Measurements from ENCODE around the gene CX3CL1.
"Not testable (repeated sequence)": the region's sequence is repeated elsewhere in the genome, so short reads cannot be mapped to it uniquely, and the experiment has no call there.

The CX3CL1 gene

DNA sequence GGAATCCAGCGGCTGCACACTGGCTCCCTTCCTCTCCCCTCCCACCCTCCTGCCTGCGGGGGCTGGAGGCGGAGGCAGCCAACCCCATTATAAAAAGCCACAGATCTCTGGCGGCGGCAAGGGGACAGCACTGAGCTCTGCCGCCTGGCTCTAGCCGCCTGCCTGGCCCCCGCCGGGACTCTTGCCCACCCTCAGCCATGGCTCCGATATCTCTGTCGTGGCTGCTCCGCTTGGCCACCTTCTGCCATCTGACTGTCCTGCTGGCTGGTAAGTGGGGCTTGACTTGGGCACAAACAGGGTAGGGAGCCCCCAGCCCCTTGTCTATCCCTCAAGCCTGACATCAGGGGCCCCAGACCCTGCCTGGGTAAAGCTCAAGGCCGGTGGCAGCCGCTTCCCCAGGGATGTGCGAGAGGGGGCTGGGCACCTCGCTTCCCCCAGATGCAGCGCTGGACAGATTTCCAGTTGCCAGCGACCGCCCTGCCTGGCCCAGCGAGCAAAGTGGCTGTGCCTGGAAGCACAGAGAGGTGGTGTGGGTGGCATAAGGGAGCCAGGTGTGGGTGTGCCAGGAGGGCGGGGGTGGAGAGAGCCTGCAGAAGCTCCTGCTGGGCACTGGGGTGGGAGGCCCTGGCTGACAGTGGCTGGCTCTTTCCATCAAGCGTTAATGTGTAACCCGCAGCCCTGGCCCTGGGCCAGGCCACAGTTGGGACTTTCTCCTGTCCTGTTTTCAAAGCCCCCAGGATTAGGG, at the start of gene CX3CL1:
Gene CX3CL1 (plus strand): TSS at position 119 of the 745 bp plus-strand sequence. CDS start 79 bp downstream, at position 198.
- peak; percentile 61 for DNase-seq (ENCODE audit: low spot score)

GRCh38 chr16:57324749-57325148, 47.5 kb upstream of the CX3CL1 start:
- no peak for DNase-seq (ENCODE audit: low spot score)

DNA sequence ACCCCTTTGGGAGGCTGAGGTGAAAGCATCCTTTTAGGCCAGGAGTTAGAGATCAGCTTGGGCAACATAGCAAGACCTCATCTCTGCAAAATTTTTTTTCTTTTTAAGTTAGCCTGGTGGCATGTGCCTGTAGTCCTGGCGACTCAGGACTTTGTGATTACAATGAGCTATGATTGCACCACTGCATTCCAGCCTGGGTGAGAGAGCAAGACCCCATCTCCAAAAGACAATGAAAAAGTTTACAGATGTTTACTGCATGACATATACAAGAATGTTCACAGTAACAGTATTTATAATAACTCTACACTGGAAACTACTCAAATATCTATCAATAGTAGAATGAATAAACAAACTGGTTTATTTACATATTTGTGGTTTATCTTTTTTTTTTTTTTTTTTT, 46.8 kb upstream of the CX3CL1 start:
- no peak for DNase-seq (ENCODE audit: low spot score)

- no peak for DNase-seq (ENCODE audit: low spot score)
Measured at GRCh38 chr16:57329718-57330327, 42.5 kb upstream of the CX3CL1 start.

DNA sequence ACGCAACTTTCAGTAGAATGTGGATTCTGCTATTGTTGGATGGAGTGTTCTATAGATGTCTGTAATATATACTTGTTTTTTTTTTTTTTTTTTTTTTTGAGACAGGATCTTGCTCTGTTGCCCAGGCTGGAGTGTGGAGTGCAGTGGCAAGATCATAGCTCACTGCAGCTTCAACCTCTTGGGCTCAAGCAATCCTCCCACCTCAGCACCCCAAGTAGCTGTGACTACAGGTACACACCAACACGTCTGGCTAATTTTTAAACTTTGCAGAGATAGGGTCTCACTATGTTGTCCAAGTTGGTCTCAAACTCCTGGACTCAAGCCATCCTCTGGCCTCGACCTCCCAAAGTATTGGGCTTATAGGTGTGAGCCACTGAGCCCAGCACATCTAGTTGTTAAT, 40.9 kb upstream of the CX3CL1 start:
- DNase-seq (ENCODE audit: low spot score), result no peak

- no peak for DNase-seq (ENCODE audit: low spot score)
Measured at GRCh38 chr16:57333402-57333801, 38.9 kb upstream of the CX3CL1 start.

DNA sequence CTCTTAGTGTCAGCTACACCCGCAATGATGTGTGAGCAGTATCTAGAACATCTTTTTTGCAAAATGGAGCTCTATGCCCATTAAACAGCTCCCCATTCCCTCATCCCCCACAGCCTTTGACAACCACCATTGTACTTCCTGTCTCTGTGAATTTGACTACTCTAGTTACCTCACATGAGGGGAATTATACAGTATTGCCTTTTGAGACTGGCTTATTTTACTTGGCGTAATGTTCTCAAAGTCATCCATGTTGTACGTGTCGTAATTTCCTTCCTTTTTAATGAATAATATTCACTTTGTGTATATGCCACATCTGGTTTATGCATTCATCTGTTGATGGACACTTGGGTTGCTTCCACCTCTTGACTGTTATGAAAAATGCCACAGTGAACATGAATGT, 36.9 kb upstream of the CX3CL1 start:
- DNase-seq (ENCODE audit: low spot score), result no peak

DNA sequence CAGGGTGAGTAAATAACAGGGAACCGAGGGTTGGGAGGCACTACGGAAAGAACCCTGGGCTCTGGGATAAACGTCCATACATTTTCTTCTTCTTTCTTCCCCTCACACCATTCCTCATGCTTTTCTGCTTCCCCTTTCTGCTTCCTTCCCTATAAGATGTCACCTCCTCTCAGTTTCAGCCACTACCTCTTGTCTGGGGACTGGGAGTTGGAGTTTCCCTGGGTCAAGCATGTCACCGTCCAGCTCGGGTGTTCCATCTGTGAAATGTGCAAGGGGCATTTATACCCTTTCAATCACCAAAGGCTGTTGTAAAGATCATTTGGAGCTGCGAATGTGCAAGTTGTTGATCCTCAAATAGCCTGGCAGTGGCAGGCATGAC, 31.2 kb upstream of the CX3CL1 start:
- DNase-seq (ENCODE audit: low spot score), result no peak

DNA sequence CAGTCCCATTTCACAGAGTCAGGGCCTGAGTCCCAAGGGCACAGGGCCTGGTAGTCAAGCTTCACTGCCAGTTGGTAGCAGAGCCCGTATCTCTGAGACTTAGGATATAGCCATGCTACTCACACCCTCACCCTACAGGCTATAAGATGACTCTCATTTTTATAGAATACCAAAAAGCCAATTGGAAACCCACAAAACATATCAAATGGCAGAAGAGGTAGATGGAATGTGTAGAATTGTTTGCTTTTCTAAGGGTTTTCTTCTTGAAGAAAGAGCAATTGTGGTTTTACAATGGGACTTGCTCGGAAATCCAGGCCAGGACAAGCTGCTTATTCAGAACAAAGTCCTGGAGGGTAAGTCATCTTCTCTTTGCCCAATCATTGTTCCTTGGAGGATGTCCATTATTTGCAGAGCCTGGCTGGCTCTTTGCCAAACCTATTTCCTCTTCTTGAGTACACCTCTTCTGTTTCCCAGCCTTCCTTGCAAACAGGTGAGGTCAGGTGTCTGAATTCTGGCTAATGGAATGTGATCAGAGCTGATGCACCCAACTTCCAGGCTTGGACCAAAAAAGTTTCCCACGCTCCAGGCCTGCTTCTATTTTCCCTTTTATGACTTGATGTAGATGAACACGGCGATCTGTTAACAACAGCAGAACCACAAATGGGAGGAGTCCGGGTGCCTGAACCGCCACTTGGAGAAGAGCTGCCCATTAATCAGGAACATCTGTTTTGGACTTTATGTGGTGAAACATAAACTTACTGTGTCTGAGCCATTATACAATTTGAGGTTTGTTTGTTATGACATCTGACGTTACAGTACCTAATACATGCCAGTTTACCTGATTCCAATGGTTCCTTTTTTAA, 30.6 kb upstream of the CX3CL1 start:
- DNase-seq (ENCODE audit: low spot score), result no peak

DNA sequence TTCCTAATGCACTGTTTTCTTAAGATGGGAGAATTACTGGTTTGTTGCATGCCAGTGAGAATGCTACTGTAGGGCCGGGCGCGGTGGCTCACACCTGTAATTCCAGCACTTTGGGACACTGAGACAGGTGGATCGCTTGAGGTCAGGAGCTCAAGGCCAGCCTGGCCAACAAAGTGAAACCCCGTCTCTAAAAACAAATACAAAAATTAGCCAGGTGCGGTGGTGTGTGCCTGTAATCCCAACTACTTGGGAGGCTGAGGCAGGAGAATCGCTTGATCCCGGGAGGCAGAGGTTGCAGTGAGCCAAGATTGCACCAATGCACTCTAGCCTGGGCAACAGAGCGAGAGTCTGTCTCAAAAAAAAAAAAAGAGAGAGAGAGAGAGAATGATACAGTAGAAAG, 29.7 kb upstream of the CX3CL1 start:
- not testable (repeated sequence) for DNase-seq (ENCODE audit: low spot score)

DNA sequence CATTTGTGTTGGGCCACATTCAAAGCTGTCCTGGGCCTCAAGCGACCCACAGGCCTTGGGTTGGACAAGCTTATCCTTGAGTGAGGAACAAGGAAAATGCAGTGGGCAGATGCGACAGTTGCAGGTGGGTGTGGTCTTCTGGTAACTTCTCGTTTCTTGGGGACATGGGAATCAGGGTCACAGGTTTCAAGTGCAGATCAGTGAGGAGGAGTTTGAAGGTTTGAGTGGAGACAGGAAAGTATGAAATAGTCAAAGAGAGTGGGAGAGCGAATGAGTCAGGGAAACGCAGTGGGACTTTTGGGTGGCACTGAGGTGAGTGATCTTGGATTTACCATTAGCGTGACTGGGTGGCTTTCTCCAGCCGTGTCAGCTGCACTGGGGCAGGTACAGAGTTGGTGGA, 29.1 kb upstream of the CX3CL1 start:
- no peak for DNase-seq (ENCODE audit: low spot score)

GRCh38 chr16:57344094-57344493, 28.2 kb upstream of the CX3CL1 start:
- DNase-seq (ENCODE audit: low spot score), result not testable (repeated sequence)

GRCh38 chr16:57345021-57345420, 27.3 kb upstream of the CX3CL1 start:
- no peak for DNase-seq (ENCODE audit: low spot score)

GRCh38 chr16:57345666-57346204, 26.6 kb upstream of the CX3CL1 start:
- DNase-seq (ENCODE audit: low spot score), result no peak

- no peak for DNase-seq (ENCODE audit: low spot score)
Measured at GRCh38 chr16:57347858-57348257, 24.4 kb upstream of the CX3CL1 start.

DNA sequence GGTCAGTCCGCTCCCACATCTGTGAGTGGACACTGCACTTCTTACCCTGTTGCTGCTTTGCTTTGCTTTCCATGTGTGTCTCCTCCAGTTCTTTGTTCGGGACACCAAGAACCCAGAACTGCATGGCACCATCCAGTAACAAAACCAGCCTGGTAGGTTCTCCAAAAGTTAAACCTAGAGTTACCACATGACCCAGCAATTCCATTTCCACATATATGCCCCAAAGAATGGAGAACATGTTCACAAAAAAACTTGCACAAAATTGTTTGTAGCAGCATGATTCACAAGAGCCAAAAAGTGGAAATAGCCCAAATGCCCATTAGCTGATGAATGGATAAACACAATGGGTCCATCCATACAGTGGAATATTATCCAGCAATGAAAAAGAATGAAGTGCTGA, 24.0 kb upstream of the CX3CL1 start:
- DNase-seq (ENCODE audit: low spot score), result no peak

- DNase-seq (ENCODE audit: low spot score), result no peak
Measured at GRCh38 chr16:57349212-57350031, 22.9 kb upstream of the CX3CL1 start.

- no peak for DNase-seq (ENCODE audit: low spot score)
Measured at GRCh38 chr16:57352636-57353047, 19.6 kb upstream of the CX3CL1 start.

DNA sequence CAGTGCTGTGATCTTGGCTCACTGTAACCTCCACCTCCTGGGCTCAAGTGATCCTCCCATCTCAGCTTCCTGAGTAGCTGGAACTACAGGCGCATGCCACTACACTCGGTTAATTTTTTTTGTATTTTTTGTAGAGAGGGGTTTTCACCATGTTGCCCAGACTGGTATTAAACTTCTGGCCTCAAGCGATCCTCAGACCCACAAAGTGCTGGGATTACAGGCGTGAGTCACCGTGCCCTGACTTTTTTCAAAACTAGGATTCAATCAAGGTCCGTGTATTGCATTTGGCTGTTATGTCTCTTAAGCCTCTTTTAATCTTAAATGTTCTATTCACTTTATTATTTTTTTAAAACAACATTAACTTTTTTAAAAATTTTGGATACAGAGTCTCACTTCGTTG, 18.0 kb upstream of the CX3CL1 start:
- DNase-seq (ENCODE audit: low spot score), result no peak

DNA sequence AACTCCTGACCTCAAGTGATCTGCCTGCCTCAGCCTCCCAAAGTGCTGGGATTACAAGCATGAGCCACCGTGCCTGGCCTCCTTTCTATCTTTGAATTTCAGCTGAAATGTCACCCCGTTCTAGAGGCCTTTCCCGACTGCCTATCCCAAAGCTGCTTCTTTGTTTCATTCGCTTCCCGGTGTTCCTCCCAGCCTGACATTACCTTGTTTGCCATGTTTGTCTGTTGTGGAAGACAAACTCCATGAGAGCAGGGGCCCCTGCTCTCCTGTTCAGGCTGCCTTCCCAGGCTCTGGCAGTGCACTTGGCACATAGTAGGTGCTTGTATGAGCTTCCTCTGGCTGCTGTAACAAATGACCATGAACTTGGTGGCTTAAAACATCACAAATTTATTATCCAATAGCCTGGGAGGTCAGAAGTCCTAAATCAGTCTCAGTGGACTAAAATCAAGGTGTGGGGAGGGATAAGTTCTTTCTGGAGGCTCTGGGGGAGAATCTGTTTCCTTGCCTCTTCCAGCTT, 16.3 kb upstream of the CX3CL1 start:
- DNase-seq (ENCODE audit: low spot score), result no peak

- no peak for DNase-seq (ENCODE audit: low spot score)
Measured at GRCh38 chr16:57356547-57356946, 15.7 kb upstream of the CX3CL1 start.
